Measurements from ENCODE around the gene PLEKHA7. TPM values are rescaled to one million over a fixed set of nuclear protein-coding genes. Genes with fewer than 3 reads are reported as not detected.

PLEKHA7 gene
- total and polyA plus RNA-seq, 2 of the 8 experiments (the other 6 are each of a cell fraction or from before 2014, with no cell fraction given) = 11.4 to 25.6 TPM

GRCh38 chr11:16898274-16898985, 115.8 kb downstream of the PLEKHA7 start (continued):
- no peak for TF ChIP-seq CHD7 (IDR thresholded peaks at IDR 0.05; ENCODE audit: insufficient replicate concordance, low read length)
- no peak for TF ChIP-seq SP1 (IDR thresholded peaks at IDR 0.05; ENCODE audit: low read depth, low read length)
- TF ChIP-seq TEAD4 (IDR thresholded peaks at IDR 0.05; ENCODE audit: low read depth, low read length) = no peak
- no peak for TF ChIP-seq KDM4A (IDR thresholded peaks at IDR 0.05; ENCODE audit: low read depth, low read length, severe bottlenecking)
- TF ChIP-seq CHD2 (IDR thresholded peaks at IDR 0.05; ENCODE audit: low read length) = no peak
- TF ChIP-seq EGR1 (IDR thresholded peaks at IDR 0.05; ENCODE audit: borderline replicate concordance, low read depth, low read length) = no peak
- TF ChIP-seq TAF7 (optimal IDR thresholded peaks at IDR 0.05; ENCODE audit: borderline replicate concordance, low read depth, low read length) = no peak
- no peak for TF ChIP-seq RNF2 (IDR thresholded peaks at IDR 0.05; ENCODE audit: borderline replicate concordance, low read depth, low read length, missing control alignments, poor library complexity, severe bottlenecking)
- 0 out of 2 replicates have a peak, but pooled peaks have one; percentile 55 for TF ChIP-seq KDM1A (IDR thresholded peaks at IDR 0.05; ENCODE audit: borderline replicate concordance, low read length)
- TF ChIP-seq BACH1 (IDR thresholded peaks at IDR 0.05; ENCODE audit: low read length) = no peak
- no peak for TF ChIP-seq MAFK (IDR thresholded peaks at IDR 0.05; ENCODE audit: low read depth, low read length)
